ENCODE results near the gene CLIC5.

The CLIC5 gene

GRCh38 chr6:46032110-46032998, 16.7 kb upstream of the CLIC5 start:
- no peak for DNase-seq

GRCh38 chr6:46029602-46030001, 13.9 kb upstream of the CLIC5 start:
- no peak for DNase-seq

GRCh38 chr6:46026307-46026706, 10.6 kb upstream of the CLIC5 start:
- DNase-seq = no peak

- no peak for DNase-seq
Measured at GRCh38 chr6:46025573-46025972, 9.9 kb upstream of the CLIC5 start.

GRCh38 chr6:46024124-46024769, 8.6 kb upstream of the CLIC5 start:
- DNase-seq = no peak

GRCh38 chr6:46023216-46023915, 7.7 kb upstream of the CLIC5 start:
- no peak for DNase-seq

GRCh38 chr6:46022106-46022948, 6.7 kb upstream of the CLIC5 start:
- DNase-seq = no peak

- no peak for DNase-seq
Measured at GRCh38 chr6:46017726-46018125, 2.1 kb upstream of the CLIC5 start.

GRCh38 chr6:46016063-46016608, 476 bp upstream of the CLIC5 start:
- no peak for DNase-seq

GRCh38 chr6:46014511-46015118, 1.0 kb downstream of the CLIC5 start:
- no peak for DNase-seq

GRCh38 chr6:46014046-46014445, 1.6 kb downstream of the CLIC5 start:
- no peak for DNase-seq

- no peak for DNase-seq
Measured at GRCh38 chr6:46013639-46014038, 2.0 kb downstream of the CLIC5 start.

GRCh38 chr6:46012834-46013233, 2.8 kb downstream of the CLIC5 start:
- DNase-seq = no peak

- DNase-seq = peak; percentile 40
Measured at GRCh38 chr6:46011188-46012085, 4.2 kb downstream of the CLIC5 start.

GRCh38 chr6:46010771-46011170, 4.9 kb downstream of the CLIC5 start:
- no peak for DNase-seq

GRCh38 chr6:46010270-46010669, 5.4 kb downstream of the CLIC5 start:
- DNase-seq = no peak

GRCh38 chr6:46002264-46002663, 13.4 kb downstream of the CLIC5 start:
- no peak for DNase-seq

- DNase-seq = no peak
Measured at GRCh38 chr6:46000905-46001304, 14.8 kb downstream of the CLIC5 start.

- DNase-seq = no peak
Measured at GRCh38 chr6:45998524-45998923, 17.1 kb downstream of the CLIC5 start.

- DNase-seq = no peak
Measured at GRCh38 chr6:45997875-45998506, 17.7 kb downstream of the CLIC5 start.

Data from activated T-cell treated with anti-CD3 and anti-CD28 coated beads for 4 hours (primary cell).